ENCODE measurements around the gene GPR35.
"Not testable (repeated sequence)": the region's sequence is repeated elsewhere in the genome, so short reads cannot be mapped to it uniquely, and the experiment has no call there.

The GPR35 gene

DNA sequence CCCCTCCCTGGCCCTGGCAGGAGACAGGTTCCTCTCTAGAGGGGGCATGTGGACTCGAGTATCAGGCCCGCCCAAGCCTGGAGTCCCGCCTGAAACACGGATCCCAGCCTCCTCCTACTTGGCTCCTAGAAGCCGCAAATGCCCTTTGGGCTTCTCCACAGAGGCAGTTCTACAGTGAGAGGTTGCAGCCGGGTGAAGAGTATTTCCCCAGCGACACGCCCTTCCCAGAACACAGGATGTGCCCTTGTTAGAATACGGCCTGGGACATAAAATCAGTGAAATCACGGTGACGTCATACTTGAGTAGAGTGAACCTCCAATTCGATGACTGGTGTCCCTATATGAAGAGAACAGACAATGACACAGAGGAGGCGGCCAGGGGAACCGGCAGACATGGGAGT is 52.8 kb downstream of the GPR35 start:
- not testable (repeated sequence) for H3K27ac Mint-ChIP-seq; H3K36me3 Mint-ChIP-seq (ENCODE audit: low read depth); DNase-seq; H3K4me3 Mint-ChIP-seq; H3K4me1 Mint-ChIP-seq (ENCODE audit: low read depth); H3K9me3 Mint-ChIP-seq
- peaks cover 14% of the 10 kb centered on the region for H3K27me3 Mint-ChIP-seq

GRCh38 chr2:240678909-240679308 is 53.6 kb downstream of the GPR35 start:
- H3K9me3 Mint-ChIP-seq; DNase-seq; H3K4me1 Mint-ChIP-seq (ENCODE audit: low read depth); H3K27ac Mint-ChIP-seq; H3K27me3 Mint-ChIP-seq; H3K36me3 Mint-ChIP-seq (ENCODE audit: low read depth); H3K4me3 Mint-ChIP-seq: not testable (repeated sequence)

- not testable (repeated sequence) for H3K4me3 Mint-ChIP-seq; DNase-seq; H3K36me3 Mint-ChIP-seq (ENCODE audit: low read depth); H3K27me3 Mint-ChIP-seq; H3K4me1 Mint-ChIP-seq (ENCODE audit: low read depth); H3K27ac Mint-ChIP-seq; H3K9me3 Mint-ChIP-seq
Observed at GRCh38 chr2:240680185-240680584, 54.9 kb downstream of the GPR35 start.
